Neural progenitor cell (in vitro differentiated cells): ENCODE data around the gene PTPRN2.

Source experiments
- CTCF ChIP-seq: fragments of 200-600 bp; sonication (generic); IDR thresholded peaks from 2 replicates; pipeline ENCODE4 v1.5.1; 2017; ENCODE audit warnings: antibody characterized with exemption, mild to moderate bottlenecking
- EZH2 ChIP-seq: fragments of 200-600 bp; sonication (generic); IDR thresholded peaks from 2 replicates; pipeline ENCODE4 v1.6.1; 2017; ENCODE audit warnings: antibody characterized with exemption, mild to moderate bottlenecking, moderate library complexity
- EZH2phosphoT487 ChIP-seq: fragments of 200-600 bp; sonication (generic); IDR thresholded peaks from 2 replicates; pipeline ENCODE4 v1.6.1; 2017; ENCODE audit warnings: antibody characterized with exemption

- TF ChIP-seq CTCF = no peak
- TF ChIP-seq EZH2 = no peak
- TF ChIP-seq EZH2phosphoT487 = no peak
Observed at GRCh38 chr7:157699357-157700013, 888.1 kb downstream of the PTPRN2 start.
